ENCODE results near the gene STPG3. TPM values are rescaled to one million over a fixed set of nuclear protein-coding genes. Genes with fewer than 3 reads are reported as not detected.
A peak's percentile ranks its signal among the peaks of the same experiment; 100 is the strongest.

Gene STPG3
- total and polyA plus RNA-seq, 3 donors from 2014 or later = 14.6 to 58.9 (median 34.1) TPM

GRCh38 chr9:137278721-137279711 is 27.9 kb downstream of the STPG3 start:
- Histone ChIP-seq H3K27me3 (no peaks in the 10 kb centered on the region), H3K27ac (no peak overlapping the region), H3K4me3 (peak overlapping the region in 1 of 2 donors; percentile 59), H3K9me3 (no peaks in the 10 kb centered on the region), H3K4me1 (peaks cover 12% of the 10 kb centered on the region), H3K36me3 (ENCODE audit: low read depth, missing control alignments) (no peaks in the 10 kb centered on the region)
- TF ChIP-seq CTCF (IDR thresholded peaks at IDR 0.05) = no peak
- TF ChIP-seq POLR2A (IDR thresholded peaks at IDR 0.05) = no peak
- intact Hi-C loops (cut with DNase I; ENCODE audit: low total_unique reads) = no loop called here
- no peak for DNase-seq
- whole genome bisulfite sequencing, 2 donors = 71 to 74% methylated on average over 92 to 117 of the region's 139 CpGs

GRCh38 chr9:137279741-137280473 is 28.8 kb downstream of the STPG3 start:
- DNase-seq = no peak
- H3K27me3 ChIP-seq = no peaks in the 10 kb centered on the region
- TF ChIP-seq CTCF (IDR thresholded peaks at IDR 0.05) (no peak), POLR2A (IDR thresholded peaks at IDR 0.05) (no peak)

GRCh38 chr9:137280474-137281344 is 29.6 kb downstream of the STPG3 start:
- intact Hi-C loops (cut with DNase I; ENCODE audit: low total_unique reads) = no loop called here
- Histone ChIP-seq H3K9me3 (no peaks in the 10 kb centered on the region), H3K4me3 (peak overlapping the region in 1 of 2 donors; percentile 29), H3K36me3 (ENCODE audit: low read depth, missing control alignments) (no peaks in the 10 kb centered on the region), H3K27me3 (no peaks in the 10 kb centered on the region), H3K4me1 (peaks cover 12% of the 10 kb centered on the region), H3K27ac (no peak overlapping the region)
- TF ChIP-seq CTCF (IDR thresholded peaks at IDR 0.05) = no peak
- no peak for TF ChIP-seq POLR2A (IDR thresholded peaks at IDR 0.05)
- no peak for DNase-seq
- 50 to 60% methylated on average over 39 to 75 of the region's 85 CpGs for WGBS, 2 donors

More at GRCh38 chr9:137279741-137280473, 28.8 kb downstream of the STPG3 start:
- Histone ChIP-seq H3K27ac (no peak overlapping the region), H3K4me1 (peaks cover 12% of the 10 kb centered on the region), H3K9me3 (no peaks in the 10 kb centered on the region), H3K36me3 (ENCODE audit: low read depth, missing control alignments) (no peaks in the 10 kb centered on the region), H3K4me3 (peak overlapping the region in 1 of 2 donors; percentile 59)
- WGBS, 2 donors = 79 to 90% methylated on average over 9 to 36 of the region's 41 CpGs
- intact Hi-C loops (cut with DNase I; ENCODE audit: low total_unique reads) = no loop called here

GRCh38 chr9:137281345-137282116 is 30.4 kb downstream of the STPG3 start:
- H3K9me3 ChIP-seq = no peaks in the 10 kb centered on the region
- H3K27me3 ChIP-seq = no peaks in the 10 kb centered on the region
- no peak for DNase-seq
- no peak overlapping the region for H3K27ac ChIP-seq
- H3K4me3 ChIP-seq = peak overlapping the region in 1 of 2 donors; percentile 29
- no peaks in the 10 kb centered on the region for H3K36me3 ChIP-seq (ENCODE audit: low read depth, missing control alignments)
- peaks cover 7% of the 10 kb centered on the region for H3K4me1 ChIP-seq
- 42 to 52% methylated on average over 8 to 38 of the region's 39 CpGs for WGBS, 2 donors
- TF ChIP-seq CTCF (IDR thresholded peaks at IDR 0.05) (no peak), POLR2A (IDR thresholded peaks at IDR 0.05) (no peak)
- intact Hi-C loops (cut with DNase I; ENCODE audit: low total_unique reads) = no loop called here
